Spleen (tissue), 11 donors: ENCODE measurements around the gene ESYT3. TPM values are rescaled to one million over a fixed set of nuclear protein-coding genes. Genes with fewer than 3 reads are reported as not detected.

Experiments
- DNase-seq: peaks from one replicate; pipeline ENCODE4 v3.0.0-alpha.2; 2020
- H3K27ac ChIP-seq, 8 donors: fragments of 200-600 bp; sonication (generic) in 7 of 8; 1 replicate in 4 of 8; 2 replicates in 4 of 8; pipeline versions ENCODE4 v1.5.0 to v1.8.0; 2016 to 2021; ENCODE audit warnings: inconsistent platforms in 4 of 8, mild to moderate bottlenecking in 4 of 8, moderate library complexity in 1 of 8
- H3K27me3 ChIP-seq, 7 donors: fragments of 200-600 bp; sonication (generic) in 6 of 7; replicated peaks in 1 of 7; 1 replicate in 4 of 7; 2 replicates in 3 of 7; pipeline versions ENCODE4 v1.5.0 to v1.8.0; 2016 to 2021; ENCODE audit warnings: inconsistent platforms in 3 of 7, mild to moderate bottlenecking in 1 of 7
- H3K36me3 ChIP-seq, 6 donors: fragments of 200-600 bp; sonication (generic) in 5 of 6; 1 replicate in 4 of 6; 2 replicates in 2 of 6; pipeline versions ENCODE4 v1.5.0 to v1.8.0; 2016 to 2021; ENCODE audit warnings: inconsistent platforms in 2 of 6
- H3K4me1 ChIP-seq, 6 donors: fragments of 200-600 bp; sonication (generic) in 5 of 6; 1 replicate in 3 of 6; 2 replicates in 3 of 6; pipeline versions ENCODE4 v1.5.0 to v1.8.0; 2016 to 2021; ENCODE audit warnings: inconsistent platforms in 3 of 6
- H3K4me3 ChIP-seq, 8 donors: fragments of 200-600 bp; sonication (generic) in 7 of 8; 1 replicate in 4 of 8; 2 replicates in 4 of 8; pipeline versions ENCODE4 v1.5.0 to v1.8.0; 2016 to 2021; ENCODE audit warnings: inconsistent platforms in 4 of 8, mild to moderate bottlenecking in 4 of 8, moderate library complexity in 2 of 8
- H3K9me3 ChIP-seq, 8 donors: fragments of 200-600 bp; sonication (generic) in 7 of 8; 1 replicate in 4 of 8; 2 replicates in 4 of 8; pipeline versions ENCODE4 v1.5.0 to v1.8.0; 2016 to 2021; ENCODE audit warnings: inconsistent platforms in 4 of 8
- POLR2A ChIP-seq, 3 donors: fragments of 450-650 bp; IDR thresholded peaks; one replicate each; pipeline ENCODE4 v1.5.1; 2017; ENCODE audit warnings: antibody characterized with exemption in 3 of 3, mild to moderate bottlenecking in 1 of 3
- POLR2AphosphoS5 ChIP-seq, 3 donors: sonication (generic); formaldehyde crosslinking; IDR thresholded peaks; one replicate each; pipeline ENCODE4 v1.5.1; 2017; ENCODE audit warnings: antibody characterized with exemption in 3 of 3
- WGBS, 5 donors: extraction: QIAGEN DNeasy Blood & Tissue Kit in 3 of 5; methylation state at CpG; one replicate each; pipeline versions ENCODE4 v1.1.5 to v1.1.7; 2013 to 2018; 5-methylcytosine and 5-hydroxymethylcytosine counted together
- intact Hi-C: fragments of 100-400 bp; cut with DNase I; formaldehyde crosslinking; loops from one replicate; pipeline ENCODE4 v1.15.0; 2023; ENCODE audit warnings: low total_unique reads
- polyA plus RNA-seq, 3 donors: library from polyadenylated mRNA; stranded (reverse); fragments of 200-250 nt; gene quantifications; one replicate each; pipeline ENCODE4 v1.2.1, GENCODE V29; 2013
- total RNA-seq, 7 donors: library from RNA; depleted of rRNA in 3 of 7; stranded (reverse); fragments of >200 nt in 3 of 7; fragmentation: NEBNext Ultra II Directional in 4 of 7; extraction: Animal tissue kit (Norgen Biotek cat#: 25700) in 4 of 7; gene quantifications; one replicate each; pipeline versions ENCODE4 v1.1.0 to v1.2.1, GENCODE V29; 2016 to 2021
- TF ChIP-seq, protein P1 (sequence below), 11 experiments: fragments of 200-600 bp in 7 of 11; fragments of 450-650 bp in 4 of 11; sonication (generic) in 4 of 11; IDR thresholded peaks in 8 of 11; conservative IDR thresholded peaks in 3 of 11; 1 replicate in 7 of 11; 2 replicates in 4 of 11; pipeline versions ENCODE4 v1.4.0 to v1.8.0; 2016 to 2021; ENCODE audit warnings: antibody characterized with exemption in 11 of 11, inconsistent platforms in 4 of 11, mild to moderate bottlenecking in 1 of 11
- donor health status: healthy with polysubstance abuse.
- donor health status: DM: no; HTN: no; CAD: no; lungs with moderate emphysema.
- donor health status: DM: no; HTN: no; CAD: no.
- donor health status: Bipolar disorder and iron deficiency.
- donor health status: healthy.
- donor health status: DM: no; HTN: no; CAD: no.
- donor health status: DM: yes; HTN: yes; CAD: no.

The ESYT3 gene
- total and polyA plus RNA-seq, 10 donors, result 0.02 TPM; not detected in 9

DNA sequence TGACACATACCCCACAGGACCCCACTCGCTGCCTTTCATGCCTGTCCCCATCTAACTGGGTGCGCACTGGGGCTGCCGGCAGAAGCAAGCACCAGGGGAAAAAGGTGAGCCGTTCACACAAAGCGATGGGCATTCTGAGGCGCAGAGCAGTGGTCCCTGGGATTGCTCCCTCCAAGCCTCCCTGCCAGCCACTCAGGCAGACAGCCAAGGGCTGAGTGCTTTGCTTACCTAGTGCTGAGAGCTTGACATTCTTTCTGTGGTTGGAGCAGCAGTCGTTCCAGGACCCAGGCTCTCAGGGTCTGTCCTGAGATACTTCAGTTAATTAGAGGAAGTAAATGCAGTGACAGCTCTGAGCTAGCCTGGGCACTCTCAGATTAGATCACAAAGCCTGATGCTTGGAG, 5.7 kb downstream of the ESYT3 start:
- H3K9me3 ChIP-seq, result no peaks in the 10 kb centered on the region
- DNase-seq, result no peak
- intact Hi-C loops, result no loop called here
- no peak overlapping the region for H3K4me3 ChIP-seq
- no peak overlapping the region for H3K27ac ChIP-seq
- TF ChIP-seq POLR2AphosphoS5 (IDR thresholded peaks at IDR 0.05), result no peak
- TF ChIP-seq, protein P1, sequence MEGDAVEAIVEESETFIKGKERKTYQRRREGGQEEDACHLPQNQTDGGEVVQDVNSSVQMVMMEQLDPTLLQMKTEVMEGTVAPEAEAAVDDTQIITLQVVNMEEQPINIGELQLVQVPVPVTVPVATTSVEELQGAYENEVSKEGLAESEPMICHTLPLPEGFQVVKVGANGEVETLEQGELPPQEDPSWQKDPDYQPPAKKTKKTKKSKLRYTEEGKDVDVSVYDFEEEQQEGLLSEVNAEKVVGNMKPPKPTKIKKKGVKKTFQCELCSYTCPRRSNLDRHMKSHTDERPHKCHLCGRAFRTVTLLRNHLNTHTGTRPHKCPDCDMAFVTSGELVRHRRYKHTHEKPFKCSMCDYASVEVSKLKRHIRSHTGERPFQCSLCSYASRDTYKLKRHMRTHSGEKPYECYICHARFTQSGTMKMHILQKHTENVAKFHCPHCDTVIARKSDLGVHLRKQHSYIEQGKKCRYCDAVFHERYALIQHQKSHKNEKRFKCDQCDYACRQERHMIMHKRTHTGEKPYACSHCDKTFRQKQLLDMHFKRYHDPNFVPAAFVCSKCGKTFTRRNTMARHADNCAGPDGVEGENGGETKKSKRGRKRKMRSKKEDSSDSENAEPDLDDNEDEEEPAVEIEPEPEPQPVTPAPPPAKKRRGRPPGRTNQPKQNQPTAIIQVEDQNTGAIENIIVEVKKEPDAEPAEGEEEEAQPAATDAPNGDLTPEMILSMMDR (IDR thresholded peaks at IDR 0.05 in 8 of 11, conservative IDR thresholded peaks at IDR 0.05 in 3 of 11), result no peak
- TF ChIP-seq POLR2A (IDR thresholded peaks at IDR 0.05), result no peak
- H3K27me3 ChIP-seq, result peaks cover 0 to 41% (median 13%) of the 10 kb centered on the region in 7 donors
- H3K36me3 ChIP-seq, result no peaks in the 10 kb centered on the region
- WGBS, 5 donors, result 80 to 86% (median 82%) methylated on average over 7 of the region's 7 CpGs
- peaks cover under 1 to 7% (median 5%) of the 10 kb centered on the region in 6 donors for H3K4me1 ChIP-seq

DNA sequence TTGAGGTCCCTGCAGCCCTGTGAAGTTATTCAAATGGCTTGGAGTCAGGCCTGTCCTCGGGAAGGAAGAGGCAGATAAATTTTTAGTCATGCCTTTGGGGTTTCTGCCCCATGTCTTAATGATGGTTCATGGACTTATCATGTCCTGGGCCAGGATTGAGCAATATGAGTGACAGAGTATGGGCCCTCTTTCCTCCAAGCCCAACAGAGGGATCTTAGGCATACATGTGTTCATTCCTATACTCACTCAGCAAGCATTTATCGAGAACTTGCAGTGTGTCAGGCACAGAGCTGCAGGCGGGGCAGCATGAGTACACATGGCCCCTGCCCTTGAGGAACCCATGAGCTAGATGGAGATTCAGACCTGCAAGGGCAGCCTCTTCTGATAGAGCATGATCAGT, 6.2 kb downstream of the ESYT3 start:
- TF ChIP-seq, protein P1 (IDR thresholded peaks at IDR 0.05 in 8 of 11, conservative IDR thresholded peaks at IDR 0.05 in 3 of 11), result no peak
- TF ChIP-seq POLR2A (IDR thresholded peaks at IDR 0.05) (no peak), POLR2AphosphoS5 (IDR thresholded peaks at IDR 0.05) (no peak)

DNA sequence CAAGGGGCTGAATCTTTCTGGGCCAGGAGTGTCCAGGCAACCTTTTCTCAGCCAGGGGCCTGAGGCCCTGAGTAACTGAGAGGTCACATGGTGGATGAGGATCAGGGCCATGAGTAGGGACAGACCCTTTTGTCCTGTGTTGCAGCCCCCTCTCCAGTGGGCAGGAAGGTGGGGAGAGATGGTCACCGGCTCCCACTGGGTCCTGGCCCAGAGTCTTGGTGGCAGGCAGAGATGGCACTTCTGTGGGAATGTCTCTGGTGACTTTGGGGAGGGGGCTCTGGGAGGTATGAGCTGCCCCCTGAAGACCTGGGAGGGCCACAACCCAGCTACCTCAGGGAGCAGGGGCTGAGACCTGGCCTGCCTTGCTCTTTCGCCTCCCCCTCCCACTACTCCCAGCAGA, 6.8 kb downstream of the ESYT3 start:
- intact Hi-C loops, result no loop called here
- Histone ChIP-seq H3K4me3 (no peak overlapping the region), H3K4me1 (no peaks in the 10 kb centered on the region), H3K9me3 (no peaks in the 10 kb centered on the region), H3K27ac (no peak overlapping the region), H3K27me3 (peaks cover 0 to 29% (median 2%) of the 10 kb centered on the region in 7 donors), H3K36me3 (no peaks in the 10 kb centered on the region)
- WGBS, 5 donors, result 87 to 100% (median 96%) methylated on average over 1 to 2 of the region's 2 CpGs
- TF ChIP-seq, protein P1 (IDR thresholded peaks at IDR 0.05 in 8 of 11, conservative IDR thresholded peaks at IDR 0.05 in 3 of 11), result no peak
- TF ChIP-seq POLR2A (IDR thresholded peaks at IDR 0.05), result no peak
- TF ChIP-seq POLR2AphosphoS5 (IDR thresholded peaks at IDR 0.05), result no peak
- DNase-seq, result no peak

More for the DNA sequence above, 6.2 kb downstream of the ESYT3 start:
- peaks cover 0 to 36% (median 8%) of the 10 kb centered on the region in 7 donors for H3K27me3 ChIP-seq
- H3K36me3 ChIP-seq, result no peaks in the 10 kb centered on the region
- H3K4me3 ChIP-seq, result no peak overlapping the region
- no peaks in the 10 kb centered on the region for H3K9me3 ChIP-seq
- DNase-seq, result no peak
- intact Hi-C loops, result no loop called here
- H3K27ac ChIP-seq, result no peak overlapping the region
- 69 to 86% (median 83%) methylated on average over 3 of the region's 3 CpGs for WGBS, 5 donors
- H3K4me1 ChIP-seq, result peaks cover 0 to 3% (median under 1%) of the 10 kb centered on the region in 6 donors

DNA sequence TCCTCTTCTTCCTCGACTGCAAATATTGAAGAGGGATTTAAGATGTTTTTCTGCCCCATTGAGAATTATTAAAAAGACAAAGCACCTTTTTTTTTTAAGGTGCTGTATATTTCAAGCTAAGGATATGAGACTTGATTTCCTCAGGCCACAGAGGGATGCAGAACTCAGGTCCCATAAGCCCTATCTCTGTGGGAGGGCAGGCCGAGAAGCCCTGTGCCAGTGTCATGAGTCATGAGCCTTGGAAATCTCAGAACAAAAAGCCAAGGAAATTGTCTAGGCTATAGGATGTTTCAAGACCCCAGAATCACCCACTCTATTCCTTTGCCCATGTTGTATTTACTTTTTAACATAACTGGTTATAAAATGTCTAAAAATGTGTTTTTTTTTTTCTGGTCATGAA, 7.3 kb downstream of the ESYT3 start:
- TF ChIP-seq POLR2A (IDR thresholded peaks at IDR 0.05) (no peak), POLR2AphosphoS5 (IDR thresholded peaks at IDR 0.05) (no peak)
- TF ChIP-seq, protein P1 (IDR thresholded peaks at IDR 0.05 in 8 of 11, conservative IDR thresholded peaks at IDR 0.05 in 3 of 11), result no peak
- Histone ChIP-seq H3K27me3 (peaks cover 0 to 24% (median 0%) of the 10 kb centered on the region in 7 donors), H3K27ac (no peak overlapping the region), H3K4me3 (no peak overlapping the region), H3K36me3 (no peaks in the 10 kb centered on the region), H3K4me1 (no peaks in the 10 kb centered on the region), H3K9me3 (no peaks in the 10 kb centered on the region)
- no peak for DNase-seq
- WGBS, 5 donors, result 52 to 88% (median 61%) methylated on average over 2 of the region's 2 CpGs
- intact Hi-C loops, result no loop called here
